Stimulated activated CD4-positive, alpha-beta T cell treated with anti-CD3 and anti-CD28 coated beads, Interleukin-15, amount 100 ng/mL, for 24 hours (primary cell): ENCODE data around the gene PCDHB9.
"Not testable (repeated sequence)": the region's sequence is repeated elsewhere in the genome, so short reads cannot be mapped to it uniquely, and the experiment has no call there.

Source experiments
- DNase-seq: peaks from one replicate; pipeline ENCODE4 v3.0.0-alpha.2; 2020

The PCDHB9 gene

DNA sequence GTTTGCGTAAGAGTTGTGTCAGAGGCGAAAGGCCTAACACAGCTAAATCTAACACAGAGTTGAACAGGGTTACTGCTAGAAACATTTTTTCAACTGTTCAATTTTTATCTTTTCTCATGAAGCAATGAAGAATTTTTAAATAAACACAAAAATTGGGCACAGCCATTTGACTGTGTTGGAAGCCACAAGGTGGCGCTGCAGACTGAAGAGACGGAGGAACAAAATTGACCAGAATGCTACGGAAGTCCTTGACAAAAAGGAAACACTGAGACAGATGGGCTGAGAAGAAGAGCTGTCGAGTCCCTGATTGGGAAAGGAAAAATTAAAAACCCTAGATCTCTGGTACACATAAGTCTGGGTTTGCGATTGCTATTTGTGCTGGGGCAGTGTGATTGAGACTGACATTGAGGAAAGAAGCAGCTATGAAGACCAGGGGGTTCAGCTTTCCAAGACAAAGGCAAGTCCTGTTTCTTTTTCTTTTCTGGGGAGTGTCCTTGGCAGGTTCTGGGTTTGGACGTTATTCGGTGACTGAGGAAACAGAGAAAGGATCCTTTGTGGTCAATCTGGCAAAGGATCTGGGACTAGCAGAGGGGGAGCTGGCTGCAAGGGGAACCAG, at the start of gene PCDHB9:
TSS of gene PCDHB9 (plus strand) at position 265 of the 616 bp plus-strand sequence. CDS start at position 423, 158 bp downstream.
- peak; percentile 47 for DNase-seq

DNA sequence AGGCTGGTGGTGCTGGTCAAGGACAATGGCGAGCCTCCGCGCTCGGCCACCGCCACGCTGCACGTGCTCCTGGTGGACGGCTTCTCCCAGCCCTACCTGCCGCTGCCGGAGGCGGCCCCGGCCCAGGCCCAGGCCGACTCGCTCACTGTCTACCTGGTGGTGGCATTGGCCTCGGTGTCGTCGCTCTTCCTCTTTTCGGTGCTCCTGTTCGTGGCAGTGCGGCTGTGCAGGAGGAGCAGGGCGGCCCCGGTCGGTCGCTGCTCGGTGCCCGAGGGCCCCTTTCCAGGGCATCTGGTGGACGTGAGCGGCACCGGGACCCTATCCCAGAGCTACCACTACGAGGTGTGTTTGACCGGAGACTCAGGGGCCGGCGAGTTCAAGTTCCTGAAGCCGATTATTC, 49.6 kb upstream of the PCDHB9 start:
- not testable (repeated sequence) for DNase-seq

DNA sequence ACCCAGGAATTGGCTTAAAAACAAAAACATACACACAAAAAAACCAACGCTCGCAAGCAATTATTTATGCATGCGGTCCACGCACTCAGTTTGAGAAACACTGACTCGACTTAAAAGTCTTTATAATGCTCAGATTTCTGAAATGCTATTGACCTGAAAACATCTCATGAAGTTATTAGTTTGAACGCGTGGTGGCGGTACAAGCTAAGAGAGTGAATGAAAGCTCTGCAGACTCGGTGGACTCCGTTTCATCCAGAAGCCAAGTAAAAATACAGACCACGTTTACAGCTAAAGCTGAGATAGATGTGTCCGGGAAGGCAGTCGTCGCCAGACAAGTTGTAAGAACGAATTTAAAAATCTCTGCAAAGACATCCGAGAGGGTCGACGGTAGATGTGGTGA, 37.1 kb upstream of the PCDHB9 start, which contains the start of gene PCDHB6:
TSS of gene PCDHB6 (plus strand) at position 246 of the 400 bp plus-strand sequence. CDS start 201 bp downstream, outside the sequence.
- peak; percentile 13 for DNase-seq

DNA sequence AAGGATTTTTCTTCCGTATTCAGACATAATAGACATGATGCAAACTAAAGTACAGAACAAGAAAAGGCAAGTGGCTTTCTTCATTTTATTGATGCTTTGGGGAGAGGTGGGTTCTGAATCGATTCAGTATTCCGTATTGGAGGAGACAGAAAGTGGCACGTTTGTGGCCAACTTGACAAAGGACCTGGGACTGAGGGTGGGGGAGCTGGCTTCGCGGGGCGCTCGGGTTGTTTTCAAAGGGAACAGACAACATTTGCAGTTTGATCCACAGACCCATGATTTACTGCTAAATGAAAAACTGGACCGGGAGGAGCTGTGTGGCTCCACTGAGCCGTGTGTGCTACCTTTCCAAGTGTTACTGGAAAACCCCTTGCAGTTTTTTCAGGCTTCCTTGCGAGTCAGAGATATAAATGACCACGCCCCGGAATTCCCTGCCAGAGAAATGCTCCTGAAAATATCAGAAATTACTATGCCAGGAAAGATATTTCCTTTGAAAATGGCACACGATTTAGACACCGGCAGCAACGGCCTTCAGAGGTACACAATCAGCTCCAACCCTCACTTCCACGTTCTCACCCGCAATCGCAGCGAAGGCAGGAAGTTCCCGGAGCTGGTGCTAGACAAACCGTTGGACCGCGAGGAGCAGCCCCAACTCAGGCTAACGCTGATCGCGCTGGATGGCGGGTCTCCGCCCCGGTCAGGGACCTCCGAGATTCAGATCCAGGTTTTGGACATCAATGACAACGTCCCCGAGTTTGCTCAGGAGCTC, 36.6 kb upstream of the PCDHB9 start:
- DNase-seq = no peak

DNA sequence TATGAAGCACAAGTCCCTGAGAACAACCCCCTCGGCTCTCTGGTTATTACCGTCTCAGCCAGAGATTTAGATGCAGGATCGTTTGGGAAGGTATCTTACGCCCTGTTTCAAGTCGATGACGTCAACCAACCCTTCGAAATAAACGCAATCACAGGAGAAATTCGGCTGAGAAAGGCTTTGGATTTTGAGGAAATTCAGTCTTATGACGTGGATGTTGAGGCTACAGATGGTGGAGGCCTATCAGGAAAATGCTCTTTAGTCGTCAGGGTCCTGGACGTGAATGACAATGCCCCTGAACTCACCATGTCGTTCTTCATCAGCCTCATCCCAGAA, 36.0 kb upstream of the PCDHB9 start:
- DNase-seq = no peak

DNA sequence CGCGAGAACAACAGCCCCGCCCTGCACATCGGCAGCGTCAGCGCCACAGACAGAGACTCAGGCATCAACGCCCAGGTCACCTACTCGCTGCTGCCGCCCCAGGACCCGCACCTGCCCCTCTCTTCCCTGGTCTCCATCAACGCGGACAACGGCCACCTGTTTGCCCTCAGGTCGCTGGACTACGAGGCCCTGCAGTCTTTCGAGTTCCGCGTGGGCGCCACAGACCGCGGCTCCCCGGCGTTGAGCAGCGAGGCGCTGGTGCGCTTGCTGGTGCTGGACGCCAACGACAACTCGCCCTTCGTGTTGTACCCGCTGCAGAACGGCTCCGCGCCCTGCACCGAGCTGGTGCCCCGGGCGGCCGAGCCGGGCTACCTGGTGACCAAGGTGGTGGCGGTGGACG, 35.3 kb upstream of the PCDHB9 start:
- DNase-seq = not testable (repeated sequence)

DNA sequence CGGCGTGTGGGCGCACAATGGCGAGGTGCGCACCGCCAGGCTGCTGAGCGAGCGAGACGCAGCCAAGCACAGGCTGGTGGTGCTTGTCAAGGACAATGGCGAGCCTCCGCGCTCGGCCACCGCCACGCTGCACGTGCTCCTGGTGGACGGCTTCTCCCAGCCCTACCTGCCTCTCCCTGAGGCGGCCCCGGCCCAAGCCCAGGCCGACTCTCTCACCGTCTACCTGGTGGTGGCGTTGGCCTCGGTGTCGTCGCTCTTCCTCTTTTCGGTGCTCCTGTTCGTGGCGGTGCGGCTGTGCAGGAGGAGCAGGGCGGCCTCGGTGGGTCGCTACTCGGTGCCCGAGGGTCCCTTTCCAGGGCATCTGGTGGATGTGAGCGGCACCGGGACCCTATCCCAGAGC, 34.9 kb upstream of the PCDHB9 start:
- not testable (repeated sequence) for DNase-seq

DNA sequence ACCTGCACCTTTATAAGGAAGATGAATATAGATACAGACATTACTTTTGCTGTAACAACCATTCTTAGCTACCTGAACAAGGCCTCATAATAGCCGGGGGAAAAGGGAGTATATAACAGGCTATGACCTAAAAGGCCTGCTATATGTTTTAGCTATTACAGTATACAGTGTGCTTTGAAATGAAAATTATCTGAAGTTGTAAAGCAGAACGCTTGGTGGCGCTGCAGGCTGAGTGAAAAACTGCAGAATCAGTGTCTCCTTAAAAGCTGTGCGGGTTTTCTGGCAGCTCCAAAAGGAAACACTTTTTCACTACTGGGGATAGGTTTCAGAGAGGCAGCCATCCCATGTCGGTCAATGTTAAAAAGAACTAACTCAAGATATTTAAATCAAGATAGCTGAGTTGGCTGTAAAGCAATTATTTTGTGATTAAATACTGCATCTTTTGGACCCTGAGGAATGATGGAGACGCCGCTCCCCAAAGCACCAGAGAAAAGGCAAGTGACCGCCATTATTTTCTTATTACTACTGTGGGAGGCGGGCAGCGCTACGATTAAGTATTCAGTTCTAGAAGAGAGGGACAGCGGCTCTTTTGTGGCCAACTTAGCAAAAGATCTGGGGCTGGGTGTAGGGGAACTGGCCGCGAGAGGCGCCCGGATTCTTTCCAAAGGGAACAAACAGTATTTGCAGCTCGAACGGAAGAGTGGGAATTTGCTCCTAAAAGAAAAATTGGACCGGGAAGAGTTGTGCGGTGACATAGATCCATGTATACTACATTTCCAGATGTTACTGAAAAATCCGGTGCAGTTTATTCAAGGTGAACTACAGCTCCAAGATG, 31.2 kb upstream of the PCDHB9 start:
- no peak for DNase-seq

DNA sequence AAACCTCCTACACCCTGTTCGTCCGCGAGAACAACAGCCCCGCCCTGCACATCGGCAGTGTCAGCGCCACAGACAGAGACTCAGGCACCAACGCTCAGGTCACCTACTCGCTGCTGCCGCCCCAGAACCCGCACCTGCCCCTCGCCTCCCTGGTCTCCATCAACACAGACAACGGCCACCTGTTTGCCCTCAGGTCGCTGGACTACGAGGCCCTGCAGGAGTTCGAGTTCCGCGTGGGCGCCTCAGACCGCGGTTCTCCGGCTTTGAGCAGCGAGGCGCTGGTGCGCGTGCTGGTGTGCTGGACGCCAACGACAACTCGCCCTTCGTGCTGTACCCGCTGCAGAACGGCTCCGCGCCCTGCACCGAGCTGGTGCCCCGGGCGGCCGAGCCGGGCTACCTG, 29.6 kb upstream of the PCDHB9 start:
- not testable (repeated sequence) for DNase-seq

DNA sequence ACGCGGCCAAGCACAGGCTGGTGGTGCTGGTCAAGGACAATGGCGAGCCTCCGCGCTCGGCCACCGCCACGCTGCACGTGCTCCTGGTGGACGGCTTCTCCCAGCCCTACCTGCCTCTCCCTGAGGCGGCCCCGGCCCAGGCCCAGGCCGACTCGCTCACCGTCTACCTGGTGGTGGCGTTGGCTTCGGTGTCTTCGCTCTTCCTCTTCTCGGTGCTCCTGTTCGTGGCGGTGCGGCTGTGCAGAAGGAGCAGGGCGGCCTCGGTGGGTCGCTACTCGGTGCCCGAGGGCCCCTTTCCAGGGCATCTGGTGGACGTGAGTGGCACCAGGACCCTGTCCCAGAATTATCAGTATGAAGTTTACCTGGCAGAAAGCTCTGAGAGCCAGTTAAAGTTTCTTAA, 29.1 kb upstream of the PCDHB9 start:
- DNase-seq = not testable (repeated sequence)

DNA sequence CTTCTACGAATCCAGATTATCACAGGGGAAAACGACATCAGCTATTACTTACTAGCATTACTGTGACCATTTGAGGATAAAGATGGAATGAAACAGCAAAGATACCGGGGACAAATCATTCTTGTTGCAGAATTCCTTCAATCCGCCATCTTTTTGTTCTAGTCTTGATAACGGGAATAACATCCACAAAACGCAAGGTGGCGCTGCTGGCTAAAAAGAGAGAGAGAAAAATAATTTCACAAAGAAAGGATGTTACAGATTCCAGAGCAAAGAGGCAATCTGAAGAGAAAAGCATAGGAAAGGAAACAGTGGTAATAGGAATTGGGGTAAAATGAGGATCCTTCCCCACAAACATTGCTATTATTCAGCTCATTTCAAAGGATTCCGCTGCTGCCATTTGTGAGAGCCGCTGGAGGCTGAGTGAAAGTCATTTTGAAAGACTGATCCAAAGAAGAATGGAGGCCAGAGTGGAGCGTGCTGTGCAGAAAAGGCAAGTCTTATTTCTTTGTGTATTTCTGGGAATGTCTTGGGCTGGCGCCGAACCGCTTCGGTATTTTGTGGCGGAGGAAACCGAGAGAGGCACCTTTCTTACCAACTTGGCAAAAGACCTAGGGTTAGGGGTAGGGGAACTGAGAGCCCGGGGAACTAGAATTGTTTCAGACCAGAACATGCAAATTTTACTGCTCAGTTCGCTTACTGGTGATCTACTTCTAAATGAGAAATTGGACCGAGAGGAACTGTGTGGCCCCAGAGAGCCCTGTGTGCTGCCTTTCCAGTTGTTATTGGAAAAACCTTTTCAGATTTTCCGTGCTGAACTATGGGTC, 14.4 kb upstream of the PCDHB9 start, which contains the start of gene PCDHB7:
TSS of gene PCDHB7 (plus strand) at position 264 of the 824 bp plus-strand sequence. CDS start at position 456, 192 bp downstream.
- peak; percentile 33 for DNase-seq

DNA sequence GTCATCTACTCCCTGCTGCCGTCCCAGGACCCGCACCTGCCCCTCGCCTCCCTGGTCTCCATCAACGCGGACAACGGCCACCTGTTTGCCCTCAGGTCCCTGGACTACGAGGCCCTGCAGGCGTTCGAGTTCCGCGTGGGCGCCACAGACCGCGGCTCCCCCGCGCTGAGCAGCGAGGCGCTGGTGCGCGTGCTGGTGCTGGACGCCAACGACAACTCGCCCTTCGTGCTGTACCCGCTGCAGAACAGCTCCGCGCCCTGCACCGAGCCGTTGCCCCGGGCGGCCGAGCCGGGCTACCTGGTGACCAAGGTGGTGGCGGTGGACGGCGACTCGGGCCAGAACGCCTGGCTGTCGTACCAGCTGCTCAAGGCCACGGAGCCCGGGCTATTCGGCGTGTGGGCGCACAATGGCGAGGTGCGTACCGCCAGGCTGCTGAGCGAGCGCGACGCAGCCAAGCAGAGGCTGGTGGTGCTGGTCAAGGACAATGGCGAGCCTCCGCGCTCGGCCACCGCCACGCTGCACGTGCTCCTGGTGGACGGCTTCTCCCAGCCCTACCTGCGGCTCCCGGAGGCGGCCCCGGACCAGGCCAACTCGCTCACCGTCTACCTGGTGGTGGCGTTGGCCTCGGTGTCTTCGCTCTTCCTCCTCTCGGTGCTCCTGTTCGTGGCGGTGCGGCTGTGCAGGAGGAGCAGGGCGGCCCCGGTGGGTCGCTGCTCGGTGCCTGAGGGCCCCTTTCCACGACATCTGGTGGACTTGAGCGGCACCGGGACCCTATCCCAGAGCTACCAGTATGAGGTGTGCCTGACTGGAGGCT, 12.5 kb upstream of the PCDHB9 start:
- DNase-seq = not testable (repeated sequence)

DNA sequence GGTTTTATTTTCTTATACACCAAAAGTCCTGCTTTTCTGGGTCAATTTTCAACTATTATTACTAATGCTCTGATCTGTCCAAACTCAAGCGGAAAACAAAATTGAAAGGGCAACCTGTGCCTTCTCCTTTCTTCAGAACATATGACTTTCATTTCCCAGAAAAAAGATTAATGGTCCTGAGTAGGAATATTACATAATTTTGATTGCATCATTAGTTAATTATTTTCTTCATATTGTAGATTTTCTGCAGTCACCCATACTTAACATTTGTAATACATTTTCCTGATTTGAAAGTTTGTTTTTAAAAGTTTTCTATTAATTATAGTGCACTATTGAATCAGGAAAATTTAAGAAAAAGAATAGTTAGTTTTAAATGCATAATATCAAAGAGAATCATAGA, 11.0 kb upstream of the PCDHB9 start:
- no peak for DNase-seq

DNA sequence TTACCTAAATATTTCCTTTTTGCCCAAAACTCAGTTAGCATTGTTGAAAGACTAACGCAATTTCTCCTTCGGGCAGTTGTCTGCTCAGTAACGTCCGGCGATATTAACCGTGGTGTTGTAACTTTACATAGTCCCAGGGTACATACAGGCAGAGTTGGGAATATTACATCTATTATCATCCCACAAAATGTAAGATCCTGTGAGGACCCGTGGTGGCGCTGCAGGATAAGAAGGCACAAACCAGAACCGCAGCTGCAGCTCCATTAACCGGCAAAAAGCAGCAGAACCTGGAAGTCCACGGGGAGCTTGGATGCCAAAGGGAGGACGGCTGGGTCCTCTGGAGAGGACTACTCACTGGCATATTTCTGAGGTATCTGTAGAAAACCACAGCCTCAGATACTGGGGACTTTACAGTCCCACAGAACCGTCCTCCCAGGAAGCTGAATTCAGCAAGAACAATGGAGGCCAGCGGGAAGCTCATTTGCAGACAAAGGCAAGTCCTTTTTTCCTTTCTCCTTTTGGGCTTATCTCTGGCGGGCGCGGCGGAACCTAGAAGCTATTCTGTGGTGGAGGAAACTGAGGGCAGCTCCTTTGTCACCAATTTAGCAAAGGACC, 9.3 kb upstream of the PCDHB9 start, which contains the start of gene PCDHB8:
TSS of gene PCDHB8 (plus strand) at position 214 of the 615 bp plus-strand sequence. CDS start at position 459, 245 bp downstream.
- not testable (repeated sequence) for DNase-seq

DNA sequence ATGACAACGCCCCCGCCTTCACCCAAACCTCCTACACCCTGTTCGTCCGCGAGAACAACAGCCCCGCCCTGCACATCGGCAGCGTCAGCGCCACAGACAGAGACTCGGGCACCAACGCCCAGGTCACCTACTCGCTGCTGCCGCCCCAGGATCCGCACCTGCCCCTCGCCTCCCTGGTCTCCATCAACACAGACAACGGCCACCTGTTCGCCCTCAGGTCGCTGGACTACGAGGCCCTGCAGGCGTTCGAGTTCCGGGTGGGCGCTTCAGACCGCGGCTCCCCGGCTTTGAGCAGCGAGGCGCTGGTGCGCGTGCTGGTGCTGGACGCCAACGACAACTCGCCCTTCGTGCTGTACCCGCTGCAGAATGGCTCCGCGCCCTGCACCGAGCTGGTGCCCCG, 7.6 kb upstream of the PCDHB9 start:
- not testable (repeated sequence) for DNase-seq

DNA sequence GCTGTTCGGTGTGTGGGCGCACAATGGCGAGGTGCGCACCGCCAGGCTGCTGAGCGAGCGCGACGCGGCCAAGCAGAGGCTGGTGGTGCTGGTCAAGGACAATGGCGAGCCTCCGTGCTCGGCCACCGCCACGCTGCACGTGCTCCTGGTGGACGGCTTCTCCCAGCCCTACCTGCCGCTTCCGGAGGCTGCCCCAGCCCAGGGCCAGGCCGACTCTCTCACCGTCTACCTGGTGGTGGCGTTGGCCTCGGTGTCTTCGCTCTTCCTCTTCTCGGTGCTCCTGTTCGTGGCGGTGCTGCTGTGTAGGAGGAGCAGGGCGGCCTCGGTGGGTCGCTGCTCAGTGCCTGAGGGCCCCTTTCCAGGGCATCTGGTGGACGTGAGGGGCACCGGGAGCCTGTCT, 7.1 kb upstream of the PCDHB9 start:
- not testable (repeated sequence) for DNase-seq

DNA sequence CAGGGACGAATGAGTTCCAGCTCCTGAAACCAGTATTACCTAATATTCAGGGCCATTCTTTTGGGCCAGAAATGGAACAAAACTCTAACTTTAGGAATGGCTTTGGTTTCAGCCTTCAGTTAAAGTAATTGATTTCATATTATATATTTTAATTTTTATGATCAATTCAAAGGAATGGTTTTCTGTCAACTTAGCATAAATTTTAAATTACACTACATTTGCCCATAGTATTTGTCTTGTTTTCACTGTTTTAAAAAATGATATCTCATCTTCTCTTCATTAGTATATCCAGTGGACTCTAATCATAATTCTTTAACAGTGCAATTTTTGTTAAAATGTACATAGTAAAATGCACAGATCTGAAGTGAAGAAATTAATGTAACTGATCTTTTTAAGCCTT, 6.6 kb upstream of the PCDHB9 start:
- DNase-seq = no peak

DNA sequence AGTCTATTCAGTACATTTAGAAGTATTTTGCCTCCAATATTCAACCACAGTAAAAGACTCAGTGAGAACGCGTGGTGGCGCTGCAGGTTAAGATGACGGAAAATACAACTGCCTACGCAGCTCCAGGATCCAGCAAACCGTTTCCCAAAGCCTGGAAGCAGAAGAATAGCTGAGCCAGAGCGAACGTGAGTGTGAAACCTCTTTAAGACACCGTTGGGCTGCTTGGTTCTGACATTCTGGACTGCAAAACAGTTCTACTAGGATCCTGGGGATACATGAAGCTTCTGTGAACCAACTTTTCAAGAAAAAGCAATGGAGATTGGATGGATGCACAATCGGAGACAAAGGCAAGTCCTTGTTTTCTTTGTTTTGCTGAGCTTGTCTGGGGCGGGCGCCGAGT, 4.7 kb upstream of the PCDHB9 start, which contains the start of gene PCDHB16:
TSS of gene PCDHB16 (plus strand) at position 140 of the 400 bp plus-strand sequence. CDS start at position 313, 173 bp downstream.
- no peak for DNase-seq

DNA sequence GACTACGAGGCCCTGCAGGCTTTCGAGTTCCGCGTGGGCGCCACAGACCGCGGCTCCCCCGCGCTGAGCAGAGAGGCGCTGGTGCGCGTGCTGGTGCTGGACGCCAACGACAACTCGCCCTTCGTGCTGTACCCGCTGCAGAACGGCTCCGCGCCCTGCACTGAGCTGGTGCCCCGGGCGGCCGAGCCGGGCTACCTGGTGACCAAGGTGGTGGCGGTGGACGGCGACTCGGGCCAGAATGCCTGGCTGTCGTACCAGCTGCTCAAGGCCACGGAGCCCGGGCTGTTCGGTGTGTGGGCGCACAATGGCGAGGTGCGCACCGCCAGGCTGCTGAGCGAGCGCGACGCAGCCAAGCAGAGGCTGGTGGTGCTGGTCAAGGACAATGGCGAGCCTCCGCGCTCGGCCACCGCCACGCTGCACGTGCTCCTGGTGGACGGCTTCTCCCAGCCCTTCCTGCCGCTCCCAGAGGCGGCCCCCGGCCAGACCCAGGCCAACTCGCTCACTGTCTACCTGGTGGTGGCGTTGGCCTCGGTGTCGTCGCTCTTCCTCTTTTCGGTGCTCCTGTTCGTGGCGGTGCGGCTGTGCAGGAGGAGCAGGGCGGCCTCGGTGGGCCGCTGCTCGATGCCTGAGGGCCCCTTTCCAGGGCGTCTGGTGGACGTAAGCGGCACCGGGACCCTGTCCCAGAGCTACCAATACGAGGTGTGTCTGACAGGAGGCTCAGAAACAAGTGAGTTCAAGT, 2.7 kb upstream of the PCDHB9 start:
- DNase-seq = not testable (repeated sequence)

DNA sequence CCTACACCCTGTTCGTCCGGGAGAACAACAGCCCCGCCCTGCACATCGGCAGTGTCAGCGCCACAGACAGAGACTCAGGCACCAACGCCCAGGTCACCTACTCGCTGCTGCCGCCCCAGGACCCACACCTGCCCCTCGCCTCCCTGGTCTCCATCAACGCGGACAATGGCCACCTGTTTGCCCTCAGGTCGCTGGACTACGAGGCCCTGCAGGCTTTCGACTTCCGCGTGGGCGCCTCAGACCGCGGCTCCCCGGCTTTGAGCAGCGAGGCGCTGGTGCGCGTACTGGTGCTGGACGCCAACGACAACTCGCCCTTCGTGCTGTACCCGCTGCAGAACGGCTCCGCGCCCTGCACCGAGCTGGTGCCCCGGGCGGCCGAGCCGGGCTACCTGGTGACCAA, 1.7 kb downstream of the PCDHB9 start:
- DNase-seq = not testable (repeated sequence)
